HL-60 (cell line): ENCODE data around the gene R3HDM1.

Source experiments
- DNase-seq, 2 experiments: peaks; one replicate each; pipeline ENCODE4 v3.0.0-alpha.2; 2010 to 2020; ENCODE audit warnings: low read depth in 1 of 2, low spot score in 1 of 2
- H3K27ac ChIP-seq: fragments of 250-450 bp; sonication (Bioruptor Pico); replicated peaks from 2 replicates; pipeline ENCODE4 v1.5.1; 2020; ENCODE audit warnings: mild to moderate bottlenecking, moderate library complexity
- H3K27me3 ChIP-seq: fragments of 250-450 bp; sonication (Bioruptor Pico); 2 replicates; pipeline ENCODE4 v1.5.1; 2021; ENCODE audit warnings: mild to moderate bottlenecking, moderate library complexity; ENCODE audit not compliant: insufficient read depth, poor library complexity, severe bottlenecking
- H3K4me3 ChIP-seq: replicated peaks from 2 replicates; pipeline ENCODE4 v1.5.1; 2011; ENCODE audit warnings: mild to moderate bottlenecking, control low read depth, low read length; ENCODE audit not compliant: insufficient read depth
- CTCF ChIP-seq: IDR thresholded peaks from one replicate; pipeline ENCODE4 v1.5.1; 2011; ENCODE audit warnings: low read length, control low read depth, inconsistent platforms; ENCODE audit not compliant: insufficient read depth
- GABPA ChIP-seq: IDR thresholded peaks from 2 replicates; pipeline ENCODE4 v1.6.1; 2012; ENCODE audit warnings: low read depth
- POLR2AphosphoS5 ChIP-seq: IDR thresholded peaks from 2 replicates; pipeline ENCODE4 v1.6.1; 2012; ENCODE audit warnings: low read depth
- REST ChIP-seq: IDR thresholded peaks from 2 replicates; pipeline ENCODE4 v1.6.1; 2012; ENCODE audit warnings: low read depth; ENCODE audit not compliant: insufficient replicate concordance
- SPI1 ChIP-seq: IDR thresholded peaks from 2 replicates; pipeline ENCODE4 v1.6.1; 2012; ENCODE audit warnings: low read depth, mild to moderate bottlenecking, borderline replicate concordance

R3HDM1 gene

GRCh38 chr2:135743860-135744259 lies 212.6 kb downstream of the R3HDM1 start:
- no peak for TF ChIP-seq POLR2AphosphoS5
- no peak for TF ChIP-seq SPI1
- no peak for TF ChIP-seq REST
- TF ChIP-seq CTCF = no peak
- no peak for TF ChIP-seq GABPA
- no peak overlapping the region; the same call in 1 of the 2 replicates for H3K4me3 ChIP-seq
- no peaks in the 10 kb centered on the region for H3K27me3 ChIP-seq
- DNase-seq = no peak
- H3K27ac ChIP-seq = 0 out of 2 replicates have a peak overlapping the region, but pooled peaks have one; percentile 8

- peak; percentile 60 to 62 for DNase-seq
- no peak overlapping the region for H3K27ac ChIP-seq
- no peak overlapping the region for H3K4me3 ChIP-seq
Observed at GRCh38 chr2:135744760-135745314, 213.6 kb downstream of the R3HDM1 start.

More at GRCh38 chr2:135744760-135745314, 213.6 kb downstream of the R3HDM1 start:
- H3K27me3 ChIP-seq = no peaks in the 10 kb centered on the region
- TF ChIP-seq GABPA (no peak), REST (no peak), CTCF (peak; percentile 12), SPI1 (no peak), POLR2AphosphoS5 (no peak)
